Hindlimb muscle (tissue), 1 donor: ENCODE data around the gene CEACAM16. TPM values are rescaled to one million over a fixed set of nuclear protein-coding genes. Genes with fewer than 3 reads are reported as not detected.
A peak's percentile ranks its signal among the peaks of the same experiment; 100 is the strongest.
"Not testable (repeated sequence)": the region's sequence is repeated elsewhere in the genome, so short reads cannot be mapped to it uniquely, and the experiment has no call there.

Experiments
- DNase-seq: peaks from one replicate; pipeline ENCODE4 v3.0.0-alpha.2; 2013
- polyA plus RNA-seq: library from polyadenylated mRNA; unstranded; fragments of 120-200 nt; gene quantifications from one replicate; pipeline ENCODE4 v1.2.1, GENCODE V29; 2013; ENCODE audit not compliant: insufficient read length

CEACAM16 gene
- polyA plus RNA-seq = 1.0 TPM

- DNase-seq = no peak
These were observed at the start of gene CEACAM16 for GRCh38 chr19:44698492-44699201. Gene CEACAM16, plus strand, starts transcription at chr19:44699151. Its CDS starts 2,306 bp downstream, at chr19:44701457.

GRCh38 chr19:44649578-44650145, 49.3 kb upstream of the CEACAM16 start:
- no peak for DNase-seq

GRCh38 chr19:44653343-44653742, 45.6 kb upstream of the CEACAM16 start:
- DNase-seq = no peak

- DNase-seq = peak; percentile 46
These were observed 44.8 kb upstream of the CEACAM16 start for GRCh38 chr19:44653977-44654774.

GRCh38 chr19:44657211-44657921, 41.6 kb upstream of the CEACAM16 start:
- peak; percentile 49 for DNase-seq

GRCh38 chr19:44658069-44658733, 40.8 kb upstream of the CEACAM16 start:
- DNase-seq = no peak

GRCh38 chr19:44660081-44660480, 38.9 kb upstream of the CEACAM16 start:
- DNase-seq = no peak

GRCh38 chr19:44661205-44661604, 37.7 kb upstream of the CEACAM16 start:
- no peak for DNase-seq

GRCh38 chr19:44661904-44662303, 37.0 kb upstream of the CEACAM16 start:
- DNase-seq = no peak

- no peak for DNase-seq
These were observed 36.1 kb upstream of the CEACAM16 start for GRCh38 chr19:44662691-44663385.

GRCh38 chr19:44663996-44664395, 35.0 kb upstream of the CEACAM16 start:
- DNase-seq = no peak

- DNase-seq = no peak
These were observed 34.0 kb upstream of the CEACAM16 start for GRCh38 chr19:44664976-44665375.

- DNase-seq = no peak
These were observed 31.9 kb upstream of the CEACAM16 start for GRCh38 chr19:44666852-44667556.

GRCh38 chr19:44668985-44669764, 29.8 kb upstream of the CEACAM16 start:
- DNase-seq = no peak

- not testable (repeated sequence) for DNase-seq
These were observed 28.9 kb upstream of the CEACAM16 start for GRCh38 chr19:44670027-44670426.

- no peak for DNase-seq
These were observed 27.6 kb upstream of the CEACAM16 start, which contains the start of gene CEACAM19 for GRCh38 chr19:44671400-44671799. Gene CEACAM19, plus strand, starts transcription at chr19:44671482. Its CDS starts 450 bp downstream, at chr19:44671932.

- DNase-seq = no peak
These were observed 26.7 kb upstream of the CEACAM16 start for GRCh38 chr19:44672226-44672625.

GRCh38 chr19:44673510-44673909, 25.4 kb upstream of the CEACAM16 start:
- no peak for DNase-seq

GRCh38 chr19:44675521-44675920, 23.4 kb upstream of the CEACAM16 start:
- DNase-seq = no peak
